Measurements from ENCODE around the gene TTLL13. TPM values are rescaled to one million over a fixed set of nuclear protein-coding genes. Genes with fewer than 3 reads are reported as not detected.

TTLL13 gene
- total RNA-seq, 1 experiment from 2014 or later: not detected

GRCh38 chr15:90240856-90241255 is 8.5 kb upstream of the TTLL13 start:
- no peak for DNase-seq
- POLR2A ChIA-PET (ENCODE audit: unreplicated experiment): no interaction called here

GRCh38 chr15:90241343-90242192 is 7.8 kb upstream of the TTLL13 start:
- H3K79me2 ChIP-seq (ENCODE audit: low read length): no peaks in the 10 kb centered on the region
- no peaks in the 10 kb centered on the region for H3F3A ChIP-seq (ENCODE audit: low read length, unreplicated experiment)
- POLR2A ChIA-PET (ENCODE audit: unreplicated experiment): no interaction called here
- H3K9me3 ChIP-seq (ENCODE audit: low read length): no peaks in the 10 kb centered on the region
- ATAC-seq (no peak), DNase-seq (no peak)
- intact Hi-C loops (cut with micrococcal nuclease): no loop called here
- H3K27ac ChIP-seq (ENCODE audit: low read length): no peak overlapping the region
- H2AFZ ChIP-seq (ENCODE audit: low read length): no peak overlapping the region
- BruUV-seq (replicated peaks): no TSS peak
- no peak for TF ChIP-seq CTCF (conservative IDR thresholded peaks at IDR 0.05; ENCODE audit: low read depth, low read length)
- no peak for TF ChIP-seq EZH2phosphoT487 (IDR thresholded peaks at IDR 0.05; ENCODE audit: borderline replicate concordance, low read length)
- no peak for TF ChIP-seq EZH2 (IDR thresholded peaks at IDR 0.05; ENCODE audit: low read length, unreplicated experiment)
- no peaks in the 10 kb centered on the region for H3K4me1 ChIP-seq (ENCODE audit: insufficient read depth, low read length)
- no peak overlapping the region for H3K4me2 ChIP-seq (ENCODE audit: low read length)
- no peaks in the 10 kb centered on the region; the same call in 1 of the 2 replicates for H3K36me3 ChIP-seq (ENCODE audit: low read depth, low read length)
- H3K9ac ChIP-seq (ENCODE audit: low read length): no peak overlapping the region
- CTCF ChIA-PET: no interaction called here
- no peak overlapping the region for H3K4me3 ChIP-seq (ENCODE audit: low read length)
- H4K20me1 ChIP-seq (ENCODE audit: low read length): no peaks in the 10 kb centered on the region
- no peaks in the 10 kb centered on the region for H3K9me2 ChIP-seq (replicated peaks; ENCODE audit: low read length)
- H3K27me3 ChIP-seq (ENCODE audit: low read length): no peaks in the 10 kb centered on the region

More at GRCh38 chr15:90240856-90241255, 8.5 kb upstream of the TTLL13 start:
- H4K20me1 ChIP-seq (ENCODE audit: low read length): no peaks in the 10 kb centered on the region
- no peaks in the 10 kb centered on the region; the same call in 1 of the 2 replicates for H3K36me3 ChIP-seq (ENCODE audit: low read depth, low read length)
- H3K9me3 ChIP-seq (ENCODE audit: low read length): no peaks in the 10 kb centered on the region
- no peak for ATAC-seq
- no peak overlapping the region for H3K4me2 ChIP-seq (ENCODE audit: low read length)
- H3K4me1 ChIP-seq (ENCODE audit: insufficient read depth, low read length): no peaks in the 10 kb centered on the region
- CTCF ChIA-PET: no interaction called here
- no peaks in the 10 kb centered on the region for H3F3A ChIP-seq (ENCODE audit: low read length, unreplicated experiment)
- no peak for TF ChIP-seq EZH2phosphoT487 (IDR thresholded peaks at IDR 0.05; ENCODE audit: borderline replicate concordance, low read length)
- no peak for TF ChIP-seq CTCF (conservative IDR thresholded peaks at IDR 0.05; ENCODE audit: low read depth, low read length)
- TF ChIP-seq EZH2 (IDR thresholded peaks at IDR 0.05; ENCODE audit: low read length, unreplicated experiment): no peak
- H3K9ac ChIP-seq (ENCODE audit: low read length): no peak overlapping the region
- H3K79me2 ChIP-seq (ENCODE audit: low read length): no peaks in the 10 kb centered on the region
- no peak overlapping the region for H2AFZ ChIP-seq (ENCODE audit: low read length)
- intact Hi-C loops (cut with micrococcal nuclease): no loop called here
- no TSS peak for BruUV-seq (replicated peaks)
- H3K4me3 ChIP-seq (ENCODE audit: low read length): no peak overlapping the region
- H3K27me3 ChIP-seq (ENCODE audit: low read length): no peaks in the 10 kb centered on the region
- H3K27ac ChIP-seq (ENCODE audit: low read length): no peak overlapping the region
- no peaks in the 10 kb centered on the region for H3K9me2 ChIP-seq (replicated peaks; ENCODE audit: low read length)

- Histone ChIP-seq H3K27me3 (ENCODE audit: low read length) (no peaks in the 10 kb centered on the region), H3K4me3 (ENCODE audit: low read length) (no peak overlapping the region), H3K4me1 (ENCODE audit: insufficient read depth, low read length) (no peaks in the 10 kb centered on the region), H3K36me3 (ENCODE audit: low read depth, low read length) (no peaks in the 10 kb centered on the region), H3K9me2 (replicated peaks; ENCODE audit: low read length) (no peaks in the 10 kb centered on the region), H3K9me3 (ENCODE audit: low read length) (no peaks in the 10 kb centered on the region), H3K79me2 (ENCODE audit: low read length) (no peaks in the 10 kb centered on the region), H3K9ac (ENCODE audit: low read length) (no peak overlapping the region), H2AFZ (ENCODE audit: low read length) (no peak overlapping the region), H3F3A (ENCODE audit: low read length, unreplicated experiment) (no peaks in the 10 kb centered on the region), H3K4me2 (ENCODE audit: low read length) (no peak overlapping the region), H3K27ac (ENCODE audit: low read length) (no peak overlapping the region), H4K20me1 (ENCODE audit: low read length) (no peaks in the 10 kb centered on the region)
- intact Hi-C loops (cut with micrococcal nuclease): no loop called here
- TF ChIP-seq EZH2phosphoT487 (IDR thresholded peaks at IDR 0.05; ENCODE audit: borderline replicate concordance, low read length): no peak
- TF ChIP-seq EZH2 (IDR thresholded peaks at IDR 0.05; ENCODE audit: low read length, unreplicated experiment): no peak
- no peak for TF ChIP-seq CTCF (conservative IDR thresholded peaks at IDR 0.05; ENCODE audit: low read depth, low read length)
- POLR2A ChIA-PET (ENCODE audit: unreplicated experiment): no interaction called here
- CTCF ChIA-PET: no interaction called here
- no peak for DNase-seq
- no TSS peak for BruUV-seq (replicated peaks)
- no peak for ATAC-seq
Observed at GRCh38 chr15:90243943-90244639, 5.3 kb upstream of the TTLL13 start.
